OCI-LY3 (cell line): ENCODE results near the gene AKR1B1.

Source experiments
- H2AFZ ChIP-seq: fragments of 200-600, 300-600 bp; shearing (Covaris generic); 2 replicates; pipeline ENCODE4 v1.6.0; 2014; ENCODE audit warnings: antibody characterized with exemption, low read depth, low read length
- H3K27ac ChIP-seq: fragments of 200-600, 300-600 bp; sonication (generic); 2 replicates; pipeline ENCODE4 v1.5.1; 2014; ENCODE audit warnings: mild to moderate bottlenecking, low read length, moderate library complexity, mixed read lengths
- H3K27me3 ChIP-seq: fragments of 200-600, 300-600 bp; sonication (generic); 2 replicates; pipeline ENCODE4 v1.6.1; 2014; ENCODE audit warnings: low read depth, low read length, mixed read lengths
- H3K36me3 ChIP-seq: fragments of 200-600, 300-600 bp; sonication (generic); replicated peaks from 2 replicates; pipeline ENCODE3; 2014; ENCODE audit warnings: low read depth, low read length, mixed read lengths
- H3K4me1 ChIP-seq: fragments of 300-600, 200-600 bp; sonication (generic); 2 replicates; pipeline ENCODE4 v1.6.1; 2014; ENCODE audit warnings: low read length, mixed read lengths
- H3K4me2 ChIP-seq: fragments of 200-600, 300-600 bp; sonication (generic); 2 replicates; pipeline ENCODE4 v1.6.1; 2014; ENCODE audit warnings: low read length, mixed read lengths
- H3K4me3 ChIP-seq: fragments of 300-600, 200-600 bp; sonication (generic); 2 replicates; pipeline ENCODE4 v1.5.1; 2014; ENCODE audit warnings: antibody characterized with exemption, mild to moderate bottlenecking, low read length, moderate library complexity
- H3K79me2 ChIP-seq: fragments of 300-600, 200-600 bp; shearing (Covaris generic); 2 replicates; pipeline ENCODE4 v1.6.1; 2014; ENCODE audit warnings: mild to moderate bottlenecking, low read length, mixed read lengths
- H3K9ac ChIP-seq: fragments of 300-600, 200-600 bp; shearing (Covaris generic); 2 replicates; pipeline ENCODE4 v1.6.0; 2014; ENCODE audit warnings: mild to moderate bottlenecking, low read length, moderate library complexity
- H3K9me3 ChIP-seq: fragments of 200-600, 300-600 bp; shearing (Covaris generic); 2 replicates; pipeline ENCODE4 v1.6.1; 2014; ENCODE audit warnings: low read length, mixed read lengths; ENCODE audit not compliant: insufficient read depth
- H4K20me1 ChIP-seq: fragments of 200-600, 300-600 bp; sonication (generic); 2 replicates; pipeline ENCODE4 v1.6.1; 2016; ENCODE audit warnings: low read length, mixed read lengths; ENCODE audit not compliant: insufficient read depth
- EZH2phosphoT487 ChIP-seq: fragments of 200-600 bp; shearing (Covaris generic); IDR thresholded peaks from 2 replicates; pipeline ENCODE4 v1.6.1; 2018; ENCODE audit warnings: antibody characterized with exemption, mixed run types, low read depth
- TF ChIP-seq, protein P1 (sequence below): fragments of 200-600, 300-600 bp; sonication (generic); IDR thresholded peaks from 2 replicates; pipeline ENCODE4 v1.5.1; 2014; ENCODE audit warnings: antibody characterized with exemption, low read length, low read depth

AKR1B1 gene

GRCh38 chr7:134440476-134440875, 18.4 kb downstream of the AKR1B1 start:
- no peaks in the 10 kb centered on the region for H3K9me3 ChIP-seq
- H2AFZ ChIP-seq = no peak overlapping the region
- H3K36me3 ChIP-seq = peaks cover 24% of the 10 kb centered on the region
- no peak overlapping the region for H3K9ac ChIP-seq
- no peak overlapping the region for H3K4me3 ChIP-seq
- H3K4me2 ChIP-seq = no peak overlapping the region
- no peaks in the 10 kb centered on the region for H4K20me1 ChIP-seq
- no peaks in the 10 kb centered on the region for H3K79me2 ChIP-seq
- H3K4me1 ChIP-seq = no peaks in the 10 kb centered on the region
- H3K27me3 ChIP-seq = no peaks in the 10 kb centered on the region
- TF ChIP-seq, protein P1, sequence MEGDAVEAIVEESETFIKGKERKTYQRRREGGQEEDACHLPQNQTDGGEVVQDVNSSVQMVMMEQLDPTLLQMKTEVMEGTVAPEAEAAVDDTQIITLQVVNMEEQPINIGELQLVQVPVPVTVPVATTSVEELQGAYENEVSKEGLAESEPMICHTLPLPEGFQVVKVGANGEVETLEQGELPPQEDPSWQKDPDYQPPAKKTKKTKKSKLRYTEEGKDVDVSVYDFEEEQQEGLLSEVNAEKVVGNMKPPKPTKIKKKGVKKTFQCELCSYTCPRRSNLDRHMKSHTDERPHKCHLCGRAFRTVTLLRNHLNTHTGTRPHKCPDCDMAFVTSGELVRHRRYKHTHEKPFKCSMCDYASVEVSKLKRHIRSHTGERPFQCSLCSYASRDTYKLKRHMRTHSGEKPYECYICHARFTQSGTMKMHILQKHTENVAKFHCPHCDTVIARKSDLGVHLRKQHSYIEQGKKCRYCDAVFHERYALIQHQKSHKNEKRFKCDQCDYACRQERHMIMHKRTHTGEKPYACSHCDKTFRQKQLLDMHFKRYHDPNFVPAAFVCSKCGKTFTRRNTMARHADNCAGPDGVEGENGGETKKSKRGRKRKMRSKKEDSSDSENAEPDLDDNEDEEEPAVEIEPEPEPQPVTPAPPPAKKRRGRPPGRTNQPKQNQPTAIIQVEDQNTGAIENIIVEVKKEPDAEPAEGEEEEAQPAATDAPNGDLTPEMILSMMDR = no peak
- no peak for TF ChIP-seq EZH2phosphoT487
- H3K27ac ChIP-seq = no peak overlapping the region

- H3K79me2 ChIP-seq = no peaks in the 10 kb centered on the region
- H3K9me3 ChIP-seq = no peaks in the 10 kb centered on the region
- no peak overlapping the region for H3K4me2 ChIP-seq
- H2AFZ ChIP-seq = no peak overlapping the region
- no peaks in the 10 kb centered on the region for H3K4me1 ChIP-seq
- no peak overlapping the region for H3K9ac ChIP-seq
- no peak overlapping the region for H3K4me3 ChIP-seq
- TF ChIP-seq EZH2phosphoT487 = no peak
- H4K20me1 ChIP-seq = no peaks in the 10 kb centered on the region
- H3K27me3 ChIP-seq = no peaks in the 10 kb centered on the region
- H3K36me3 ChIP-seq = peaks cover 24% of the 10 kb centered on the region
- no peak overlapping the region for H3K27ac ChIP-seq
Observed at GRCh38 chr7:134440067-134440466, 18.8 kb downstream of the AKR1B1 start.

DNA sequence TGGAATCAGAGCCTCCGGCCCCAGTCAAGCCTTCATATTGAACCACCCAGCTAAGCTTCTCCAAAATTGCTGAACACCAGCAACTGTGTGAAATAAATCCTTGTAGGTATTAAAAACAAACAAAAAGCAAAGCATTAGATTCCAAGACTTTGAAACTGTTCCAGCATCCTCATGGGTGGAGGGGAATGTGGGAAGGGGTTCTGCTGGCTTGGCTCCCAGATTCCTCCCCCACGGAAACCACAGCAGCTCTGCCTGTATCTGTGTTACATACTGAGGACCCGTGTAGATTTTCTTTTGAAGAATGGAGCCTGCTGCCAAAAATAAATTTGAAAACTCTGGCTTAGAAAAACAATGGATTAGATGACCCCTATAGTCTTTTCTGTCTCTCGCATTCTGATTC, 20.0 kb downstream of the AKR1B1 start:
- H3K27ac ChIP-seq = no peak overlapping the region
- no peaks in the 10 kb centered on the region for H4K20me1 ChIP-seq
- no peak for TF ChIP-seq EZH2phosphoT487
- TF ChIP-seq, protein P1 = no peak
- H3K4me1 ChIP-seq = no peaks in the 10 kb centered on the region
- H3K27me3 ChIP-seq = no peaks in the 10 kb centered on the region
- no peak overlapping the region for H3K4me2 ChIP-seq
- no peaks in the 10 kb centered on the region for H3K9me3 ChIP-seq
- H3K9ac ChIP-seq = no peak overlapping the region
- no peak overlapping the region for H3K4me3 ChIP-seq
- peaks cover 17% of the 10 kb centered on the region for H3K36me3 ChIP-seq
- H3K79me2 ChIP-seq = no peaks in the 10 kb centered on the region
- H2AFZ ChIP-seq = no peak overlapping the region

DNA sequence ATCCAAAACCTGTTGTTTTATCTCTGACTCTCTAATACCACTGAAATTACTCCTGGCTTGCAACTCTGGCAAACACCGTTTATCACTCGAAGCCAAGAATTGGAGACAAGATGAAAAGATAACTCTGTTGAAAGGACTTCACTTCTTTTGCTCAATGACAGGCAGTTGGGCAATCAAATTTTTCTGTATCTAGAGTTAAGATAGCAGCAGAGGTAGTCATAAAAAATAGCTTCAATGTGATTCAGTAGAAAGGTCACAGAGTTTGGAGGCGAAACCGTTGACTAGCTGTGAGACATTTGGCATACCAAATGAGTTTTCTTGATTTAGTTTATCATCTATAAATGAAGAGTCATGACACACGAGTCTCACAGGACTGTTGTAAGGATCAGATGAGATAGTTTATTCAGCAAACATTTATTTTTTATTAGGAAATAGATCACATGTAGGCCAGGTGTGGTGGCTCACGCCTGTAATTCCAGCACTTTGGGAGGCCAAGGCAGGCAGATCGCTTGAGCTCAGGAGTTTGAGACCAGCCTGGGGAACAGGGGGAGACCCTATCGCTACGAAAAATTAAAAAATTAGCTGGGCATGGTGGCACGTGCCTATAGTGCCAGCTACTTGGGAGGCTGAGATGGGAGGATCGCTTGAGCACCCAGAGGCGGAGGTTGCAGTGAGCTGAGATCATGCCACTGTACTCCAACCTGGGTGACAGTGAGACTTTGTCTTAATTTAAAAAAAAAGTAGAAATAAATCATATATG, 23.6 kb downstream of the AKR1B1 start:
- H3K9ac ChIP-seq = no peak overlapping the region
- H3K9me3 ChIP-seq = no peaks in the 10 kb centered on the region
- H4K20me1 ChIP-seq = no peaks in the 10 kb centered on the region
- no peaks in the 10 kb centered on the region for H3K79me2 ChIP-seq
- no peak overlapping the region for H3K4me3 ChIP-seq
- peaks cover 12% of the 10 kb centered on the region for H3K36me3 ChIP-seq
- TF ChIP-seq, protein P1 = no peak
- no peak for TF ChIP-seq EZH2phosphoT487
- peaks cover 5% of the 10 kb centered on the region for H3K27me3 ChIP-seq
- peaks cover 14% of the 10 kb centered on the region for H3K4me1 ChIP-seq
- H3K27ac ChIP-seq = no peak overlapping the region
- no peak overlapping the region for H3K4me2 ChIP-seq
- no peak overlapping the region for H2AFZ ChIP-seq
